ENCODE data around the gene NUDT17. TPM values are rescaled to one million over a fixed set of nuclear protein-coding genes. Genes with fewer than 3 reads are reported as not detected.

NUDT17 gene
- total RNA-seq, 1 donor from 2014 or later: 3.4 TPM

- DNase-seq (ENCODE audit: extremely low read depth, low read depth, low spot score): no peak
Observed at GRCh38 chr1:145846201-145846612, 777 bp downstream of the NUDT17 start.

- no peak for DNase-seq (ENCODE audit: extremely low read depth, low read depth, low spot score)
Observed at GRCh38 chr1:145847827-145848226, 2.4 kb downstream of the NUDT17 start.

- no peak for DNase-seq (ENCODE audit: extremely low read depth, low read depth, low spot score)
Observed at GRCh38 chr1:145849356-145850160, 4.1 kb downstream of the NUDT17 start.

GRCh38 chr1:145855426-145855948, 10.1 kb downstream of the NUDT17 start:
- no peak for DNase-seq (ENCODE audit: extremely low read depth, low read depth, low spot score)

- DNase-seq (ENCODE audit: extremely low read depth, low read depth, low spot score): no peak
Observed at GRCh38 chr1:145857170-145857569, 11.7 kb downstream of the NUDT17 start.

GRCh38 chr1:145858238-145858900, 12.9 kb downstream of the NUDT17 start:
- no peak for DNase-seq (ENCODE audit: extremely low read depth, low read depth, low spot score)

GRCh38 chr1:145858901-145859490, 13.6 kb downstream of the NUDT17 start, which contains the start of gene PIAS3:
Gene PIAS3 (minus strand): TSS chr1:145859081. CDS start chr1:145858990, 91 bp downstream.
- peak; percentile 20 for DNase-seq (ENCODE audit: extremely low read depth, low read depth, low spot score)

- DNase-seq (ENCODE audit: extremely low read depth, low read depth, low spot score): peak; percentile 23
Observed at GRCh38 chr1:145859491-145860023, 14.1 kb downstream of the NUDT17 start.

GRCh38 chr1:145863282-145864018, 18.0 kb downstream of the NUDT17 start:
- DNase-seq (ENCODE audit: extremely low read depth, low read depth, low spot score): no peak

GRCh38 chr1:145868232-145868631, 22.8 kb downstream of the NUDT17 start:
- no peak for DNase-seq (ENCODE audit: extremely low read depth, low read depth, low spot score)

GRCh38 chr1:145871994-145872924, 26.8 kb downstream of the NUDT17 start:
- DNase-seq (ENCODE audit: extremely low read depth, low read depth, low spot score): no peak

GRCh38 chr1:145874646-145875045, 29.2 kb downstream of the NUDT17 start:
- no peak for DNase-seq (ENCODE audit: extremely low read depth, low read depth, low spot score)

GRCh38 chr1:145877923-145878486, 32.6 kb downstream of the NUDT17 start:
- DNase-seq (ENCODE audit: extremely low read depth, low read depth, low spot score): no peak

GRCh38 chr1:145878724-145879123, 33.3 kb downstream of the NUDT17 start:
- DNase-seq (ENCODE audit: extremely low read depth, low read depth, low spot score): no peak

- DNase-seq (ENCODE audit: extremely low read depth, low read depth, low spot score): no peak
Observed at GRCh38 chr1:145879775-145880174, 34.3 kb downstream of the NUDT17 start.

- DNase-seq (ENCODE audit: extremely low read depth, low read depth, low spot score): peak; percentile 34
Observed at GRCh38 chr1:145884675-145885074, 39.2 kb downstream of the NUDT17 start.

- no peak for DNase-seq (ENCODE audit: extremely low read depth, low read depth, low spot score)
Observed at GRCh38 chr1:145885738-145886287, 40.4 kb downstream of the NUDT17 start, which contains the start of gene ANKRD35. Gene ANKRD35 (minus strand): TSS chr1:145885866. CDS start chr1:145885758, 108 bp downstream.

- DNase-seq (ENCODE audit: extremely low read depth, low read depth, low spot score): no peak
Observed at GRCh38 chr1:145886390-145886789, 41.0 kb downstream of the NUDT17 start.

- DNase-seq (ENCODE audit: extremely low read depth, low read depth, low spot score): no peak
Observed at GRCh38 chr1:145886816-145887215, 41.4 kb downstream of the NUDT17 start.

Data from glomerular endothelial cell (primary cell).